Measurements from ENCODE around the gene IP6K3.

Gene IP6K3

DNA sequence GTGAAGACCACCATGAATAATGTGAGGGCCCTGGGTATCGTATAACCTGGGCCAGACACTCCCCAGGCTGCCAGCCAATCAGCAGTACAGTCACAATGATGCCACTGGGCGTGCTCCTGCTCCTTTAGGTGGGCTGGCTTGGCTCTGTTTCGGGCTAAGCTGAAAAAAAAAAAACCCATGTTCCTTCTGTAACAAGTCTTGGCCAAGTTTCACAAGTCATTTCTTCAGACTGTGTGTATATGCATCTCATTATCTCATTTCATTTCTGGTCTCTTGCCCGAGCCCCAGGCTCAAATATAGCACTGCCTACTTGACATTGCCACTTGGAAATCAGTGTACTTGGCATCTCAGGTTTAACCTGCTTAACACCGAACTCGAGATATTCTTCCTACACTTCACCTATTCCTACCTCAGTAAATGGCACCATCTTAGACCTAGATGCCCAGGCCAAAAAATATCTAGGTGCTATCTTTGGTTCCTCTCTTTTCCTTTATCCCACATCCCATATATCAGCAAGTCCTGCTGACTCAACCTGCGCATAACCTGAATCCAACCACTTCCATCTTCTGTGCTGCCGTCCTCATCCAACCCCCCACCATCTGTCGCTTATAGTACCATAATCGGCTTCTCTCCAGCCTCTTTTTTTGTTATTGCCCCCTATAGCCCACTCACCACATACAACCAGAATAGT, 37.0 kb downstream of the IP6K3 start:
- Histone ChIP-seq H3K4me3 (ENCODE audit: low read depth in 1 of 5, low read length in 5 of 5) (no peak overlapping the region), H3K9ac (ENCODE audit: low read length in 5 of 5) (peak overlapping the region in 1 of 5 donors; percentile 20), H3K27ac (ENCODE audit: low read depth, low read length) (no peak overlapping the region), H3K4me1 (ENCODE audit: control insufficient read depth in 5 of 5, insufficient read depth in 5 of 5, low read length in 5 of 5) (peaks cover 4 to 16% (median 15%) of the 10 kb centered on the region in 5 donors), H3K27me3 (ENCODE audit: control insufficient read depth in 5 of 5, insufficient read depth in 4 of 5, low read length in 5 of 5) (no peaks in the 10 kb centered on the region), H3K9me3 (ENCODE audit: control insufficient read depth in 5 of 5, low read length in 5 of 5) (no peaks in the 10 kb centered on the region), H3K36me3 (ENCODE audit: control insufficient read depth in 5 of 5, insufficient read depth in 5 of 5, low read length in 5 of 5) (peaks cover 0 to 10% (median 6%) of the 10 kb centered on the region in 5 donors)

GRCh38 chr6:33708516-33709204, 38.0 kb downstream of the IP6K3 start:
- Histone ChIP-seq H3K4me1 (ENCODE audit: control insufficient read depth in 5 of 5, insufficient read depth in 5 of 5, low read length in 5 of 5) (peaks cover 4 to 16% (median 15%) of the 10 kb centered on the region in 5 donors), H3K36me3 (ENCODE audit: control insufficient read depth in 5 of 5, insufficient read depth in 5 of 5, low read length in 5 of 5) (peaks cover 0 to 12% (median 10%) of the 10 kb centered on the region in 5 donors), H3K9me3 (ENCODE audit: control insufficient read depth in 5 of 5, low read length in 5 of 5) (no peaks in the 10 kb centered on the region), H3K27me3 (ENCODE audit: control insufficient read depth in 5 of 5, insufficient read depth in 4 of 5, low read length in 5 of 5) (no peaks in the 10 kb centered on the region), H3K4me3 (ENCODE audit: low read depth in 1 of 5, low read length in 5 of 5) (no peak overlapping the region), H3K9ac (ENCODE audit: low read length in 5 of 5) (peak overlapping the region in 1 of 5 donors; percentile 37), H3K27ac (ENCODE audit: low read depth, low read length) (no peak overlapping the region)

DNA sequence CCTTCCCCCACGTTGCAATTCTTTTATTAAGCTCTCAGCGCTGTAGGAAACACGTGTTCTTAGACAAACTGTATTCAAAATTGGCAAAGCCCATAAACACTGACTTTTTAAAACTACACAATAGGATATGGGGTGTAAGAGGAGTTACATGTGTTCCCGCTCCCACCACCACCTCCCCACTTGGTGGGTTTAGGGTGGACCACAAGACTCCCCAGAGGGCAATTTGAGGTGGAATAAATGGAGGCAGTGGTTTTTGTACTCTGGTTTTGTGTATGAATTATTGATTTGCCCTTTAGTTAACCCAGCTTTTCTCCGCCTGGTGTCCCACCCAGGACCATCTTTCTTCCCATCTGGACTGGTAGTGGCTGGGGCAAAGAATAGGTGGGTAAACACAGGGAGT, 38.9 kb downstream of the IP6K3 start:
- Histone ChIP-seq H3K4me3 (ENCODE audit: low read depth in 1 of 5, low read length in 5 of 5) (no peak overlapping the region), H3K36me3 (ENCODE audit: control insufficient read depth in 5 of 5, insufficient read depth in 5 of 5, low read length in 5 of 5) (peaks cover 0 to 12% (median 10%) of the 10 kb centered on the region in 5 donors), H3K4me1 (ENCODE audit: control insufficient read depth in 5 of 5, insufficient read depth in 5 of 5, low read length in 5 of 5) (peaks cover 4 to 16% (median 15%) of the 10 kb centered on the region in 5 donors), H3K27me3 (ENCODE audit: control insufficient read depth in 5 of 5, insufficient read depth in 4 of 5, low read length in 5 of 5) (no peaks in the 10 kb centered on the region), H3K27ac (ENCODE audit: low read depth, low read length) (no peak overlapping the region), H3K9me3 (ENCODE audit: control insufficient read depth in 5 of 5, low read length in 5 of 5) (no peaks in the 10 kb centered on the region), H3K9ac (ENCODE audit: low read length in 5 of 5) (no peak overlapping the region)

DNA sequence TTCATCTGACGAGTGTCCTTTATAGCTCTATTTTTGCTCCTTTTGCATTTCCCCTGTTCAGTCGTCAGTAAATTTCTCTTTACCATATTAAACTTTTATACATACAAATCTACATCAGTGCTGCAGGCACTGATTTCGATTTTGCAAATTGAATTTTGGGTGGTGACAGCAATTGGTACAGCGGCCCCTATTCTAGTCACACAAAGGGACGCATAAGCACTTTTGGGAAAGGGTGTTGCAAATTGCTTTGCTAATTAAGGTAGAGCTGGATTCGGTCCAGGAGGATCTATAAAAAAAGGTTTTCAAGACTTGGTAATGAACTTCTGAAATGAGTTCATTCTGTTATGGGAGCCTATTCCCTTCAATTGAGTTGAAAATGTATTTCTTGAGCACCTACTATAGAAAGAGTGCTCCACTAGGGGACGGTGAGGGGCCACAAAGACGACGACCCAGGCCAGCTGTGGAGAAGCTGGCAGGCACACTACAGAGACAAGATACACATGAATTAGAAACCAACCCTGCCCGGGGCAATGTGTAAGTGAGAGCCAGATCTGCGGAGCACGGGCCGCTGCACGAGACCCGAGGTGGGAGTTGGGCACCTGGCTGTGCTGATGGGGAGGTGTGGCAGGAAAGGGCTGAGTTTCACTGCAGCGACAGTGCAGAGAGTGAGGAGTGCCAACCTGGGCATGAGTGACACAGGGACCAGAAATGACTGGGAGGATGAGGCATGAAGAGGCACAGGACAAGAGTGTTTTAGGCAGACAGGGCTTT, 40.6 kb downstream of the IP6K3 start:
- H3K27ac ChIP-seq (ENCODE audit: low read depth, low read length) = no peak overlapping the region
- no peaks in the 10 kb centered on the region for H3K27me3 ChIP-seq (ENCODE audit: control insufficient read depth in 5 of 5, insufficient read depth in 4 of 5, low read length in 5 of 5)
- no peak overlapping the region for H3K4me3 ChIP-seq (ENCODE audit: low read depth in 1 of 5, low read length in 5 of 5)
- peaks cover 4 to 10% (median 9%) of the 10 kb centered on the region in 5 donors for H3K4me1 ChIP-seq (ENCODE audit: control insufficient read depth in 5 of 5, insufficient read depth in 5 of 5, low read length in 5 of 5)
- H3K36me3 ChIP-seq (ENCODE audit: control insufficient read depth in 5 of 5, insufficient read depth in 5 of 5, low read length in 5 of 5) = peaks cover 0 to 12% (median 10%) of the 10 kb centered on the region in 5 donors
- H3K9ac ChIP-seq (ENCODE audit: low read length in 5 of 5) = no peak overlapping the region
- H3K9me3 ChIP-seq (ENCODE audit: control insufficient read depth in 5 of 5, low read length in 5 of 5) = no peaks in the 10 kb centered on the region

GRCh38 chr6:33705268-33705885, 41.3 kb downstream of the IP6K3 start:
- H3K36me3 ChIP-seq (ENCODE audit: control insufficient read depth in 5 of 5, insufficient read depth in 5 of 5, low read length in 5 of 5) = peaks cover 0 to 12% (median 11%) of the 10 kb centered on the region in 5 donors
- H3K9me3 ChIP-seq (ENCODE audit: control insufficient read depth in 5 of 5, low read length in 5 of 5) = no peaks in the 10 kb centered on the region
- H3K27me3 ChIP-seq (ENCODE audit: control insufficient read depth in 5 of 5, insufficient read depth in 4 of 5, low read length in 5 of 5) = no peaks in the 10 kb centered on the region
- no peak overlapping the region for H3K9ac ChIP-seq (ENCODE audit: low read length in 5 of 5)
- no peak overlapping the region for H3K27ac ChIP-seq (ENCODE audit: low read depth, low read length)
- H3K4me3 ChIP-seq (ENCODE audit: low read depth in 1 of 5, low read length in 5 of 5) = no peak overlapping the region
- peaks cover under 1 to 4% (median 3%) of the 10 kb centered on the region in 5 donors for H3K4me1 ChIP-seq (ENCODE audit: control insufficient read depth in 5 of 5, insufficient read depth in 5 of 5, low read length in 5 of 5)

DNA sequence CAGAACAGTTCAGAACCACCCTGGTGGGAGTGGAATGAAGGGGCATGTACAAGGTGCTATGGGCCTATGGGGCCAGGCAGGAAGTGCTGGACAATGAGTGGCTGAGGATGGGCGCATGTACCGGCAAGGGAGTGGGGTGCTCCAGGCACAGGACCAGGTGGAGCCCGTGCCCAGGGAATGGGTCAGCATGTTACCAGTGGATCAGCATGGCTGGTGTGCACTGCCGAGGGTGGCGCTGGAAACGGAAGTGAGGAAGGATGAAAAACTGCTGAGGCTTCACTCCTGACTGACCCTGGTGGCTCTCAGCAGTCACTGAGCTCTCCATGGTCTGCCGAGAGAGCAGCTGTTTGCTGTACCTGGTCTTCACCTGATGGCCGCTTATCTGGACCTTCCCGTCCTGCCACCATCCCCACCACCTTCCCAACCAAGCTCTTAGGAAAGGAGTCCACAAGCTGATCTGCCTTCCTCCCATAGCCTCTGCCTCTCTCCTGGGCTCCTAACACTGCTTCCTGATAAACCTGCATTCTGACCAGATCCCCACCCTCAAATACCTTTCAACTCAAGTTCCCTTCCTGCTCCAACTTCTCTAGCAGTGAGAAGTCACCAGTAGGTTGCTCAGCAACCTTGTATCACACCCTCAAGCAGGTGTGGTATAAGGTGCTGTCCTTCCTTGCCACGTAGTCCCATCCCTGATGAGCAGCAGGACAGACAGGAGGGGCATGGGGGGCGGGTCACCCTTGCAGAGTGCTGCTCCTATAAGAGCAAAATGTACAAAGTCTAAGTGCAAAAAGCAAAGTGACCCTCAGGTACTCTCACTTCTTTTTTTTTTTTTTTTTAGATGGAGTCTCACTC, 42.3 kb downstream of the IP6K3 start:
- Histone ChIP-seq H3K9me3 (ENCODE audit: control insufficient read depth in 5 of 5, low read length in 5 of 5) (no peaks in the 10 kb centered on the region), H3K27ac (ENCODE audit: low read depth, low read length) (no peak overlapping the region), H3K4me1 (ENCODE audit: control insufficient read depth in 5 of 5, insufficient read depth in 5 of 5, low read length in 5 of 5) (peaks cover 0 to 13% (median 3%) of the 10 kb centered on the region in 5 donors), H3K9ac (ENCODE audit: low read length in 5 of 5) (no peak overlapping the region), H3K36me3 (ENCODE audit: control insufficient read depth in 5 of 5, insufficient read depth in 5 of 5, low read length in 5 of 5) (peaks cover 0 to 15% (median 8%) of the 10 kb centered on the region in 5 donors), H3K27me3 (ENCODE audit: control insufficient read depth in 5 of 5, insufficient read depth in 4 of 5, low read length in 5 of 5) (no peaks in the 10 kb centered on the region), H3K4me3 (ENCODE audit: low read depth in 1 of 5, low read length in 5 of 5) (no peak overlapping the region)

- Histone ChIP-seq H3K9ac (ENCODE audit: low read length in 5 of 5) (no peak overlapping the region), H3K27ac (ENCODE audit: low read depth, low read length) (no peak overlapping the region), H3K36me3 (ENCODE audit: control insufficient read depth in 5 of 5, insufficient read depth in 5 of 5, low read length in 5 of 5) (peaks cover 0 to 16% (median 15%) of the 10 kb centered on the region in 5 donors), H3K27me3 (ENCODE audit: control insufficient read depth in 5 of 5, insufficient read depth in 4 of 5, low read length in 5 of 5) (no peaks in the 10 kb centered on the region), H3K4me1 (ENCODE audit: control insufficient read depth in 5 of 5, insufficient read depth in 5 of 5, low read length in 5 of 5) (peaks cover 0 to 31% (median 5%) of the 10 kb centered on the region in 5 donors), H3K9me3 (ENCODE audit: control insufficient read depth in 5 of 5, low read length in 5 of 5) (no peaks in the 10 kb centered on the region), H3K4me3 (ENCODE audit: low read depth in 1 of 5, low read length in 5 of 5) (no peak overlapping the region)
Measured at GRCh38 chr6:33702345-33702977, 44.2 kb downstream of the IP6K3 start.

DNA sequence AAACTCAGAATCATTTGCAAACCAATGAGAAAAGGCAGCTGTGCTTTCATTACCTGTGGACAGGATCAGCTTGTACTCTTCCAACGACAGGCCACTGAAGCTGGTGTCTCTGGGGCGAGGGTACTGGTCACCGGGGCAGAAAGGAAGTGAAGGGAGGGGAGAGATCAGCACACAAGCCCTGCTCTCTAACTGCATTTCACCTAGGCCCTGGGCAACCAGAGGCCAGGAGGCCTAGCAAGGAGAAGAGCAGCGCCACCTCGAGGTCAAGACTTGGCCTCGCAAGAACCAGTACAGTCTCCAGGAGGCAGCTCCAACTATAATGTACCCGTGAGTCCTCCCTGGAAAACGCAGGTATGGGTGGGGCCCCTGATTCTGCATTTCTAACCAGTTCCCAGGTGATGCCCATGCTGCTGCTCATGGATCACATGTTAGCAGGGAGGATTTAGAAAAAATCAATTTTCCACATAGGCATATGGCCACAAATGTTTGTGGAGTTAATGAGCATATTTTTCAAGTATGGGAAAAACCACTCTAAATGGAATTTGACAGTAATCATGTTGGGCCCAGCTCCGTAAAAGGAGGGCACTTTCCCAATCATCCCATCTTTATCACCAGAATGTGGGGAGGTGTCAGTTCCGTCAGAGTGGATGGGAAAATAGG, 46.2 kb downstream of the IP6K3 start:
- Histone ChIP-seq H3K9me3 (ENCODE audit: control insufficient read depth in 5 of 5, low read length in 5 of 5) (no peaks in the 10 kb centered on the region), H3K27ac (ENCODE audit: low read depth, low read length) (no peak overlapping the region), H3K9ac (ENCODE audit: low read length in 5 of 5) (no peak overlapping the region), H3K4me3 (ENCODE audit: low read depth in 1 of 5, low read length in 5 of 5) (no peak overlapping the region), H3K27me3 (ENCODE audit: control insufficient read depth in 5 of 5, insufficient read depth in 4 of 5, low read length in 5 of 5) (no peaks in the 10 kb centered on the region), H3K4me1 (ENCODE audit: control insufficient read depth in 5 of 5, insufficient read depth in 5 of 5, low read length in 5 of 5) (peaks cover 3 to 50% (median 7%) of the 10 kb centered on the region in 5 donors), H3K36me3 (ENCODE audit: control insufficient read depth in 5 of 5, insufficient read depth in 5 of 5, low read length in 5 of 5) (peaks cover 0 to 33% (median 25%) of the 10 kb centered on the region in 5 donors)

Measured in subcutaneous abdominal adipose tissue (tissue), 5 donors.